Stimulated activated CD8-positive, alpha-beta memory T cell treated with anti-CD3 and anti-CD28 coated beads, Interleukin-4, amount 100 ng/mL, for 24 hours (primary cell): ENCODE results near the gene ADARB2.
"Not testable (repeated sequence)": the region's sequence is repeated elsewhere in the genome, so short reads cannot be mapped to it uniquely, and the experiment has no call there.

Source experiments
- DNase-seq: peaks from one replicate; pipeline ENCODE4 v3.0.0-alpha.2; 2020; ENCODE audit warnings: low read depth

Gene ADARB2

DNA sequence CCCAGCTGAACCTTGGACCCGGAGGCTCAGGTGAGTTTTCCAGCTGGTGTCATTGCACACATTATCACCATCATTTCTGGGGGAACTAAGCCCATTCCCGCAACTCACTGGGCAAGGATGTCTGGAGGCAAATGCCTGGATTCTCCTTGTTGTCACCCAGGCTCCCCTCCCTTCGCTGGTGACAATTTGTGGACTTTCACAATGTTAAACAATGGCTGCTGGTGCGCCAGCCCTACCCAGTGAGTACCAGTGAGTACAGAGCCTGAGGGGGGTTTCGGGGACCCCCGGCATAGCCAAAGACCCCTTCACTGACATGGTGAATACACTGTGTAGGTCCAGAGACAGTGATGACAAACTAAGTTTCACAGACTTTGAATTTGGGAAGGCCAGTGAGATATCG is 189.2 kb downstream of the ADARB2 start:
- no peak for DNase-seq

DNA sequence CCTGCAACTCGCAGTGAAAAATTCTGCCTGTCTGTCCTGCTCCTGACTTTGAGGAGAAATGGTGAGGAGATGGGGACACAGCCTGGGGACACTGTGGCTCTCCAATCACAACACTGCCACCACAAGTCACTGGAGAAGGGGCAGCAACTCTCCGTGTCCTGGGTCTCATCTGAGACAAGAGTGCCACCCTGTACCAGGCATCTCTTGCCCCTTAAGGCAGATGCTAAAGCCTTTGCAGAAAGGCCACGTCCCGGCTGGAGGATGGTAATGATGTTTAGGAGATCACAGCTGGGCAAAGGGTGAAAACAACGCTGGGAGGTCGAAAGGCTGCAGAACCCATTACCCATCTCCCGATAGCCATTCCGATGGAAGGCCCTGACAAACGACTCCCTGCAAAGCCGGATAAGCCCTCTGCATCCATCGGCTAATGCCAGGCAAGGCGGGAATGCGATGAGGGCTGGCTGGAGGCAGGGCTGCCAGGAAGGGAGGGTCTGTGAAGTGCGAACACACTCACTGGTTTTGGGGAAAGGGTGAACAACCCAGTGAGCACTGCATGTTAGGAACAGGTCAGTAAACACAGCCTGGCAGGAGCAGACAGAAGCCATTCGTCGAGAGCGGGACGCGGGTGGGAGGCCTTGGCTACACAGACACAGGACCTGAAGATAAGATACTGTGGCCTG is 190.8 kb downstream of the ADARB2 start:
- DNase-seq: no peak

- DNase-seq: no peak
Measured at GRCh38 chr10:1545524-1545923, 191.8 kb downstream of the ADARB2 start.

GRCh38 chr10:1544929-1545328 is 192.4 kb downstream of the ADARB2 start:
- no peak for DNase-seq

DNA sequence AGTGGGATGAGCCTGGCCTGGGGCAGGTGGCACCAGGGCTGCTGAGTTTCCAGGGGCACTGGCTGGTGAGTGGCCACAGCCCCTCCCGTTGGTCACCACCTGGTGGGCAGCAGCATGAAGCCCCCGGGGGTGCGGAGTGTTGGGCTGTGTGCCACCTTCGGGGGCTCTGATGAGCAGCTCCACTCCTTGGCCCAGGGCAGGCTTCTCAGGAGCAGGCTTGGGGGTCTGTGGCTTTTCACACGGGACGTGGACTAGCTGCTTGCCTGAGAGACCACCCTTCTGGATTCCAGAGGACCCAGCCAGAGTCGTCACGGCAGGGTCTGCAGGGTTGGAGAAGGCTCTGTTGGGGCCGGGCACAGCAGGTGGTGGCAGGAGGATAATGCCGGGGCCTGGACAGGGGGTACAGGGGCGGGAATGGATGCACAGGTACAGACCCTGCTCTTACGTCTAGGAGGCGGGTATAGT is 193.1 kb downstream of the ADARB2 start:
- no peak for DNase-seq

- DNase-seq: no peak
Measured at GRCh38 chr10:1543596-1543995, 193.7 kb downstream of the ADARB2 start.

- no peak for DNase-seq
Measured at GRCh38 chr10:1542941-1543340, 194.4 kb downstream of the ADARB2 start.

DNA sequence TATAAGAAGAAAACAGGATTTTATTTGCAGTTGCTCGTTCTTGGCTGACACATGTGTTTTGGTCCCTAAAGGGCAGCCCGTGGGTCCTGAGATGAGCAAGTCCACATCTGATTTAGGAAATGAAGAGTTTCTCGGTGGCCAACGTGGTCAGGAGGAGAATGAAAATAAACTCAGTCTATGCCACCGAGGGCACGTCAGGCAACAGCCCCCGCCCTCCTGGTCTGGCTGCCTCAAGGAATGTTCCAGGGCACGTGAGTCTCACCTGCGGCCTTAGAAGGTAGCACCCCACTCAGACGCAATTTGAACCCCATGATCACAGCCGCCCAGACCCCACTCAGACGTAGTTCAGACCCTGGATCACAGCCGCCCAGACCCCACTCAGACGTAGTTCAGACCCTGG is 197.2 kb downstream of the ADARB2 start:
- DNase-seq: no peak

GRCh38 chr10:1539216-1539615 is 198.1 kb downstream of the ADARB2 start:
- DNase-seq: no peak

GRCh38 chr10:1538531-1539061 is 198.7 kb downstream of the ADARB2 start:
- no peak for DNase-seq

- no peak for DNase-seq
Measured at GRCh38 chr10:1538121-1538520, 199.2 kb downstream of the ADARB2 start.

GRCh38 chr10:1537449-1537848 is 199.9 kb downstream of the ADARB2 start:
- not testable (repeated sequence) for DNase-seq

DNA sequence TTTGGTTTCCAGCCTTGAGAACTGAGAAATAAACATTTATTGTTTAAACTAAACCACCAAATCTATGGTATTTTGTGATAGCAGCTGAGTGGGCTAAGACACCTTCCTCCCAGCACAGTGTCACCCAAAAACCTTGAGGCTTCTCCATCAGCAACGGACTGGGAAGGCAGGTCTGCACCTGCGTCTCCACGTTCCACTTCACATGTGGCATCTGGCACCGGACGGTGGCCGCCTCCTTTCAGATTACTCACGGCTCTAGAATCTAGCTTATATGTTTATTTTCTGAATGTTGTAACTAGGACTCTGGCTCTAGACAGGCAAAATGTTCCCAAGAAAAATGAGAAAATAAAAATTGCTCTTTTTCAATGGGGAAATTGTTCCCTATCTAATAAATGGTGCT is 201.0 kb downstream of the ADARB2 start:
- DNase-seq: no peak

DNA sequence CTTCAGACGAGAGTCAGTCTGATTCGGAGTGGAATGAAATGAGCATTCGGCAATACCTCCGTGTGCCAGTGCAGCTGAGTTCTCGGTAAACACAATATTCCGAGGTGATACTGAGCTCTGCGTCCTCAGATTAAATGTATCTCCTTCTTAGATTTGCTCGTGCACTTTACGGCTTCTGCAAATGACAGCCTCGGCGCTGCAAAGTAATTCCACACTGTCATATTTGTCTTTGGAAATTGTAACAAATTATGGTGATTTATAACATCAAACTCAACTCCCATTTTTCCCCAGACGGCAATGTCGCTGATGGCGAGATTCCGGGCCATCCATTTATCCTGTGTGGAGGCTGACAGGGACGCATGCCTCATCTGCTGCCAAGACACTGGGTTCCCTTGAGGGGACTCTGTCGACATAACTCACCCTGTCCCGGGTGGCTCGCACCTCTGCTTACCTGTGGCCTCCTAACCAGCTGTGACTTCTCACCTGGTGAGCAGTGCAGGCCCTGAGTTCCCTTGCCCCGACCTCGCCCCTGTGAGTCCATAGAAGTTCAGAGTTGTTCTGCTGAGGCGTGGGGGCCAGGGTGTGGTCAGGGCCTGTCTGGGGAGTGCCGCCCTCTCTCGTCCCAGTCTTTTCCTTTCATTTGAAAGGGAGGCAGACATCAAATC is 201.9 kb downstream of the ADARB2 start:
- no peak for DNase-seq

DNA sequence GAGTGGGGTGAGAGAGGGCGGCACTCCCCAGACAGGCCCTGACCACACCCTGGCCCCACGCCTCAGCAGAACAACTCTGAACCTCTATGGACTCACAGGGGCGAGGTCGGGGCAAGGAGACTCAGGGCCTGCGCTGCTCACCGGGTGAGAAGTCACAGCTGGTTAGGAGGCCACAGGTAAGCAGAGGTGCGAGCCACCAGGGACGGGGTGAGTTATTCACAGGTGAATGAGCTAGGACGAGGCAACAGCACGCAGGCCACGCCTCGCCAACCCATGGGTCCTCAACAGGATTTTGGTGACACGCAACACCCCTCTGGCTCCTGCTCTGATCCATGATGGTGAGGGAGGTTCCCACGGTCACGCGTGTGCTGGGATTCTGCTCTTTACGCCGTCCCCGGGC is 202.5 kb downstream of the ADARB2 start:
- DNase-seq: no peak

DNA sequence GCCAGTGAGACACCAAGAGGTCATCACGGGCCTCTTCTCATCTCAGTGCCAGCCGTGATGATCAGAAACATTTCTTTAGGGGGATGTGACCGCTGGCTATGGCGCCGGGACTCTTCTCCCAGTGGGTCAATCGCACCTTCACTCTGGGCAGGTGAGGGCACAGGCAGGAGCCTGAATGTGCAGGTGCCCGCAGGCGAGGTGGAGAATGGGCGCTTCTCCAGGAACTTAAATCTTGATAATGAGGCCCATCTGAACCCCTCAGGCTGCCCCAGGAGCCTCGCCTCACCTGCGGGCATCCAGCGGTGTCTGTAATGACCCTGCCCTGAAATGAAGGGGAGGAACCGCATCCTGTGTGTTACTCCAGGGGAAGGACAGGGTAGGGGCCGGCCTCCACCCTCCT is 204.7 kb downstream of the ADARB2 start:
- no peak for DNase-seq

- DNase-seq: no peak
Measured at GRCh38 chr10:1531883-1532597, 205.3 kb downstream of the ADARB2 start.

DNA sequence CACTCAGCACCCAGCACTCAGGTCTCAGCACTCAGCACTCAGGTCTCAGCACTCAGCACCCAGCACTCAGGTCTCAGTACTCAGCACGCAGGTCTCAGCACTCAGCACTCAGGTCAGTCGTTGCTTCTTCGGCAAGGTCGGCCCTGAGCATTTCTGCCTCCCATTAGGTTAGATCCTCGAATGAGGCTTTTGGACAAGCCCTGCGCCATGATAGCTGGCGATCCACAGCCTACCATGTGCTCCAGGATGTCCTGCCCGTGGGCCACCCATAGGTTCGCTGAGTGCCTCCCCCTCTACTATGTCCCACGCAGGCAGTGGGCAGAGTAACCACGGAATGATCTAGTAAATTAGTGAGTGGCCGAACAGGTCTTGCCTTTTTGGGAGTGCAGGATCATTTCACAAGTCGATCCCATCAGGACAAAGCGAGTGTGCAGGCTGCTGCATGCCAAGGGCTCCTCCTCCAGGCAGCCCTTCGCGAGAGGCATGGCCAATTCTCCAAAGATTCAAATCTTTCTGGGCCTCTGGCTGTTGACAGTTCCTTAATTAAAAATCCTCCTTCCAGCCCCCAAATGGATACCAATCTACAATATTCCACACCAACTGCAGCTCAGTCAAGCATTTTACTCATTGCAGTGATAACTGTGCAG is 206.3 kb downstream of the ADARB2 start:
- DNase-seq: no peak

DNA sequence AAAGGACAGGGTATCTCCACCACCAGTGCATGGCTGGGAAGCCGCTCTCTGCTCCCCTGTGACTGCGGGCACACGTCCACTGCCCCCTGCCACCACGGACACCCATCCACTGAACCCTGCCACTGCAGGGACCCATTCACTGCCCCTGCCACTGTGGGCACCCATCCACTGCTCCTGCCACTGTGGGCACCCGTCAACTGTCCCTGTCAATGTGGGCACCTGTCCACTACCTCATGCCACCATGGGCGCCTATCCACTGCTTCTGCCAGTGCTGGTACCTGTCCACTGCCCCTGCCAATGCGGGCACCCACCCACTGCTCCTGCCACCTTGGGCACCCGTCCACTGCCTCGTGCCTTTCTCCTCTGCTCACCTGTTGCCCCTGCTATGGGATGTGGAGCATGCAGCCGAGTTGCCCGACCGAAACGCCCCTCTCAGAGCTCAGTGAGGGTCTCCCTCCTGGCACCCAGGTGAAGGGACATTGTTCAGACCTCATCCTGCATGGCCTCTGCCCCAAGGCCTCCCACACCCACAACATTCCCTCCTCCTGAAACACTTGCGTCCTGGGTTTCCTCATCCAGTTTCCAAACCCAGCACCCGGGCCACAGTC is 207.4 kb downstream of the ADARB2 start:
- no peak for DNase-seq

- no peak for DNase-seq
Measured at GRCh38 chr10:1527951-1528350, 209.4 kb downstream of the ADARB2 start.

DNA sequence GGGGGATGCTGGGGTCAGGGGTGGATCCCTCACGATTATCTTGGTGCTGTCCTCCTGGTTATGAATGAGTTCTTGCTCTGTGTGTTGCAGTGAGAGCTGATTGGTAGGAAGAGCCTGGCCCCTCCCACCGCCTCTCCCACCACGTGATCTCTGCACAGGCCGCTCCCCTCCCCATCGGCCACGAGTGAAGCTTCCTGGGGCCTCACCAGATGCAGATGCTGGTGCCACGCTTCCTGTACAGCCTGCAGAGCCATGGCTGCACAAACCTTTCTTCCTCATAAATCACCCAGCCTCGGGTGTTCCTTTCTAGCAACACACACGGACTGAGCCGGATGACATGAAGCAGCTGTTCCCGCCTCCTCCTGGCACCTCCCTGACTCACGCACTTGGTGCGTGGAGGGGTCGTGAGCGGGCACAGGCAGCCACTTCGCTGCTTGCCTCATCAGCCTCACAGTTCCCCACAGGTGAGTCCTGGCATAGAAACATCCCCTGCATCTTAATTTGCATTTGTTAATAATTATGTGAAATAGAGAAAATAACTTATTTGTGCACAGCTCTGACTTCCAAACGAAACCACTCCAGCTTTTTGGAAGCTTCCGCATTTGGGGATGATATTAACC is 210.8 kb downstream of the ADARB2 start:
- DNase-seq: no peak
